H1 (cell line): Measurements from ENCODE around the gene MBOAT2.

Experiments
- CBX8 ChIP-seq: fragments of 300-800, 300-1000 bp; sonication (generic); IDR thresholded peaks from 2 replicates; pipeline ENCODE4 v1.7.1; 2016; ENCODE audit warnings: low read depth, low read length, borderline replicate concordance
- CTCF ChIP-seq, 3 experiments: IDR thresholded peaks; 1 replicate in 2 of 3; 2 replicates in 1 of 3; pipeline versions ENCODE4 v1.5.1 to v1.6.1; 2011; ENCODE audit warnings: low read length in 3 of 3, mild to moderate bottlenecking in 3 of 3, inconsistent platforms in 2 of 3, low read depth in 1 of 3, moderate library complexity in 1 of 3; ENCODE audit not compliant: insufficient read depth in 1 of 3; ENCODE audit errors: control extremely low read depth in 1 of 3
- EZH2 ChIP-seq: fragments of 200-600 bp; sonication (generic); IDR thresholded peaks from 2 replicates; pipeline ENCODE4 v1.7.1; 2012; ENCODE audit warnings: low read depth, mild to moderate bottlenecking, moderate library complexity, low read length, inconsistent platforms; ENCODE audit not compliant: severe bottlenecking
- MAX ChIP-seq: IDR thresholded peaks from 2 replicates; pipeline ENCODE4 v1.6.1; 2012; ENCODE audit warnings: inconsistent platforms
- POLR2A ChIP-seq, 2 experiments: IDR thresholded peaks; 1 replicate in 1 of 2; 2 replicates in 1 of 2; pipeline ENCODE4 v1.6.1; 2011; ENCODE audit warnings: low read depth in 2 of 2, low read length in 2 of 2, mild to moderate bottlenecking in 2 of 2; ENCODE audit errors: control extremely low read depth in 1 of 2
- SAP30 ChIP-seq: fragments of 300-600 bp; sonication (generic); IDR thresholded peaks from 2 replicates; pipeline ENCODE4 v1.7.1; 2012; ENCODE audit warnings: low read length, moderate library complexity, mild to moderate bottlenecking, inconsistent platforms; ENCODE audit not compliant: insufficient read depth, insufficient replicate concordance
- SRF ChIP-seq: IDR thresholded peaks from 2 replicates; pipeline ENCODE4 v1.6.1; 2011; ENCODE audit warnings: mild to moderate bottlenecking, low read depth, low read length, moderate library complexity
- SUZ12 ChIP-seq: fragments of 200-600 bp; sonication (generic); IDR thresholded peaks from 2 replicates; pipeline ENCODE4 v1.6.1; 2012; ENCODE audit warnings: mild to moderate bottlenecking, inconsistent platforms, low read length, moderate library complexity, mixed read lengths

GRCh38 chr2:9024575-9024974, 21.1 kb upstream of the MBOAT2 start:
- TF ChIP-seq MAX (no peak), CTCF (IDR thresholded peaks at IDR 0.05; ENCODE audit: control extremely low read depth in 1 of 3, insufficient read depth in 1 of 3, low read depth in 1 of 3, low read length in 3 of 3) (no peak), EZH2 (no peak), CBX8 (no peak), POLR2A (IDR thresholded peaks at IDR 0.05; ENCODE audit: control extremely low read depth in 1 of 2, low read depth in 2 of 2, low read length in 2 of 2) (no peak), SRF (no peak), SAP30 (no peak), SUZ12 (no peak)
